ENCODE measurements around the gene TEX36.
"Not testable (repeated sequence)": the region's sequence is repeated elsewhere in the genome, so short reads cannot be mapped to it uniquely, and the experiment has no call there.

Gene TEX36, protein sequence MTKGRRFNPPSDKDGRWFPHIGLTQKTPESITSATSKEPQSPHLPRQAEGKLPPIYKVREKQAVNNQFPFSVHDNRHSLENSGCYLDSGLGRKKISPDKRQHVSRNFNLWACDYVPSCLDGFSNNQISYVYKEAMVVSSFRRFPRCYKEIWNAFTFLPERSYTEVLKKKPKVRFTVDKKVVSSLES

DNA sequence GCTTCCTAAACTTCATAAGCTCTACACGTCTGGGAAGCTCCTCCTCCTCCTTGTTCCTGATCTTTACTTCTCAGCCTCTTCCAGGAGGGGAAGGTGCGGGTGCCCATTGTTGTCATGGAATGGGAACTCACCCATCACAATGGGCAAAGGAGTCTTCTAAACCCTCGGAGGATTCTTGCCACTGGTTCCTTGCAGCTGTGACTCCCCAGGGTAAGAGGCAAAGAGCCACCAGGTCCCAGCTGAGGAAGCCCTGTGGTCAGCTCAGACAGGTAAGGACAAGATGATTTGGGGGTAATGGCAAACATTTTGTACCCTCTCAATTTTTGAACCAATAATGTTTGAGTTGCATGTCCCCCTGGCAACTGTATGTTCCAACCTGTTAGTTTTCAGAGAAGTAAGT is at the start of gene TEX36:
TSS of gene TEX36 (minus strand) at position 101 of the 400 bp plus-strand sequence. CDS start 174 bp downstream, outside the sequence.
- TF ChIP-seq, protein P1, sequence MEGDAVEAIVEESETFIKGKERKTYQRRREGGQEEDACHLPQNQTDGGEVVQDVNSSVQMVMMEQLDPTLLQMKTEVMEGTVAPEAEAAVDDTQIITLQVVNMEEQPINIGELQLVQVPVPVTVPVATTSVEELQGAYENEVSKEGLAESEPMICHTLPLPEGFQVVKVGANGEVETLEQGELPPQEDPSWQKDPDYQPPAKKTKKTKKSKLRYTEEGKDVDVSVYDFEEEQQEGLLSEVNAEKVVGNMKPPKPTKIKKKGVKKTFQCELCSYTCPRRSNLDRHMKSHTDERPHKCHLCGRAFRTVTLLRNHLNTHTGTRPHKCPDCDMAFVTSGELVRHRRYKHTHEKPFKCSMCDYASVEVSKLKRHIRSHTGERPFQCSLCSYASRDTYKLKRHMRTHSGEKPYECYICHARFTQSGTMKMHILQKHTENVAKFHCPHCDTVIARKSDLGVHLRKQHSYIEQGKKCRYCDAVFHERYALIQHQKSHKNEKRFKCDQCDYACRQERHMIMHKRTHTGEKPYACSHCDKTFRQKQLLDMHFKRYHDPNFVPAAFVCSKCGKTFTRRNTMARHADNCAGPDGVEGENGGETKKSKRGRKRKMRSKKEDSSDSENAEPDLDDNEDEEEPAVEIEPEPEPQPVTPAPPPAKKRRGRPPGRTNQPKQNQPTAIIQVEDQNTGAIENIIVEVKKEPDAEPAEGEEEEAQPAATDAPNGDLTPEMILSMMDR (IDR thresholded peaks at IDR 0.05; ENCODE audit: extremely low read depth, missing control alignments) = no peak
- no peak for DNase-seq (ENCODE audit: low spot score)

DNA sequence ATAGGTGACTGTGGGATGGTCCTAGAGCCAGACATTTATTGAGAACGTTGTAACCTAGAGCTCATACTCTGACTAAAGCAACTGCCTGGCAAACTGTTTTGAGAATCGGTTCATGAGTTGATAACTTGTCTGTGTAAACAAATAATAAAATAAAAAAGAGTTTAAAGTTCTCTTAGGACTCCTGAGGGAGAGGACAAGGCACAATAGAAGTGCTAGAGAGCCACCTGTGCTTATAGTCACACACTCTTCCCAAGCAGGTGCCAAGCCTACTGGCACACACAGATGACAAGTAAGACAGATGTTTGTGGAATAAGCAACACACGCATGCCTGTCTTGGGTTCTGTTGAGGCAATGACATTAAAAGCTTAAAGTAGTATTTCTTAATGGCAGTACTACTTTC is 44.5 kb upstream of the TEX36 start:
- no peak for DNase-seq (ENCODE audit: low spot score)
- TF ChIP-seq, protein P1 (IDR thresholded peaks at IDR 0.05; ENCODE audit: extremely low read depth, missing control alignments) = no peak

DNA sequence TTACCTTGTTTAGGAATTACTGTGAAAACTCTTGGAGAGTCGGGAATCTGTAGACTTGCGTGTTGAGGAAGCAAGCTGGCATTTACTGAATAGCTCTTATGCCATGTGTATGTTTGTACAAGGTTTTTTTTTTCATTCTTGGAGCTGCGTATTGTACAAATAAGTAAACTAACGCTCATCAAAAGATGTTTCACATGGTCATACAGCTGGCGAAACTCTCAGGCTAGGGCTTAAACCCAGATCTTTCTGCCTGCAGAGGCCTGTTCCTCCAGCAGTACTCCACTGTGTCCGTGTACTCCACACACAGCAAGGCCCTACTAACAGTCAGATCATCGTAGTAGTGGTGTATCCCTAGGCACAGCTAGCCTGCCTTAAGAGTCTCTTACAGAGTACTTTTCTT is 44.0 kb upstream of the TEX36 start:
- TF ChIP-seq, protein P1 (IDR thresholded peaks at IDR 0.05; ENCODE audit: extremely low read depth, missing control alignments) = no peak
- DNase-seq (ENCODE audit: low spot score) = no peak

DNA sequence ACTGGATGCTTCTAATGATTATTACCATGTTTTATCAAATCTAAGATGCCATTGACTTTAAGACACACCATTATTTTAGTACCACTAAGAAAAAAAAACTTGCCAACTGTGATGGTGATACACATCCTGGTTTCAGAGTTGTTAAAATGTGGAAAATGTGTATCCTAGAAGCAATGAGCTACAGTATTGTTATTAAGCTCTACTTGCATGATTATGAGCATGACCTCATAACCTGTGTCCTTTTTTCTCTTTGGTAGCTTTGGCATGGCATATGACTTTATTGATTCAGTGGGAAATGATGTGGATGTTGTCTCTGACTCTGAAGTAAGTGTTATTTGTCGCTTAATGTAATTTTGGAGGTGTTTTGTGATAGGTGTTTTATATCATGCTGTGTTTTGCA is 39.8 kb upstream of the TEX36 start:
- TF ChIP-seq, protein P1 (IDR thresholded peaks at IDR 0.05; ENCODE audit: extremely low read depth, missing control alignments) = no peak
- no peak for DNase-seq (ENCODE audit: low spot score)

DNA sequence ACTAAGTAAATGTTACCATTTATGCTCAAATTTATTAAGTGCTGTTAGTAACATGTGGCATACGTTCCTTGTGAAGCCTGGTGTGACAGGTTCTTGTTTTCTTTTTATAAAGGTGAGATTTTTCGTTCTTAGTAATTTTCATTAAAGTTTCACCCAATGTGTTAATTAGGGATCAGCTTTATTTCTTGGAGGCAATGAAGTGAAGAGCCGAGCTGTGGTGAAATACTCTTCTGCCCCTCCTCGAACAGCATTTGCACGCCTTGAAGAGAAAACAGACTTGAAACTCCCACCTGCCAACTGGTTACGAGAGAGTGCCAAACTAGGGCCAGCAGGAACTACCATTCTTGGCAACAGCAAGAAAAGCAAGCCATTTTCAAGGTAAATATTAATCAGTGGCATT is 38.1 kb upstream of the TEX36 start:
- TF ChIP-seq, protein P1 (IDR thresholded peaks at IDR 0.05; ENCODE audit: extremely low read depth, missing control alignments) = no peak

DNA sequence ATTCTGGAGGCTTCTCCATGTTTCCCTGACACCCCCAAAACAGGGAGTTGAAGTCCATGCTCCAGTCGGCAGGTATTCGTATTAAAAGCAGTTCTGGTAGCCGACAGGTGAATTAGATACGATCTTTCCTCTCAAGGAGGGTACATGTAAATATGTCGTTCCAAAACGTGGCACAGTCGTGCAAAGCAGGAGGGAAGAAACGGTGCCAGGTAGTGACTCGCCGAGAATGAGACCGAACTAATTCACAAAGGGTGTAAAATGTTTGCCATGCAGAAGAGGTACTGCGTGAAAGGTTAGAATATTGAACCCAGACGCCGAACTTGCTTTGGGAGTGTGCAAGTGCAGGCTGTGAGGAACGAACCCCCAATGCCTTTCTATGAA is 37.0 kb upstream of the TEX36 start:
- TF ChIP-seq, protein P1 (IDR thresholded peaks at IDR 0.05; ENCODE audit: extremely low read depth, missing control alignments) = no peak
- DNase-seq (ENCODE audit: low spot score) = no peak

More for the DNA sequence above, 38.1 kb upstream of the TEX36 start:
- DNase-seq (ENCODE audit: low spot score) = peak; percentile 25

DNA sequence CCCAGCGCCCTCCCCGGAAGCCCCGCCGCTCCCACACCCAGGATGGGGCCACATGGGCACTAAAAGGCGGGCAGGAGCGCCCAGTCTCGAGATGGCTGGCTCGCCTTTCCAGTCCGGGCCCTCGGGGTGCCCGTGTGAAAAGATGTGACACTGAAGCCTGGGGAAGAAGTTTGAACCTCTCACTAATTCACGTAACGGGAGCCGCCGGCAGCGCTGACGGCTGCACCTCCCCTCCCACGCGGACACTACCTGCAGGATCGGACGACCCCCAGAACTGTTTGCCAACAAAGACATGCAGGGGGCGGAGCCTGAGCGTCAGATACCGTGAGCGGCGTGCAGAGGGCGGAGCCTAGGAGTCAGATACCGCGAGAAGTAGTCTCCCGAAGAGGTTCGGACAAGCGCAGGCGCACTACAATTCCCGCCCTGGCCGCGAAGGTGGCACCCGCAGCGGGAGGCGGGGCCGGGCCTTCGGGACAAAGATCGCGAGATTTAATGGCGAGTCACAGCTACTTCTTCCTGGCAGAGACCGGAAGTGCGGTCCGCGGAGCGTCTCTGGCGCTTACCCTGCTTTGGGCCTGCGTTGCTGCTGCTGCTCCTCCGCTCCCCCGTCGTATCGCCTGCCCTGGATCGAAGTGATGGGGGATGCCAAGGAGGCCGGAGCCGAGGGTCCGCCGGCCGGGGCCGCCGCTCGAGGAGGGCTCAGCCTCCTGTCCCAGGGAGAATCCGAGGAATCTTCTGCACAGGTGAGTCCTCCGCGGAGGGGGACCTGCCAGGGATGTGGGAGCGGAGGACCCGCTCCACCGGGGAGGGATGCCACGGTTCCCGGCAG is 36.4 kb upstream of the TEX36 start, which contains the start of gene EDRF1:
TSS of gene EDRF1 (plus strand) at position 537 of the 829 bp plus-strand sequence. CDS start at position 636, 99 bp downstream.
- TF ChIP-seq, protein P1 (IDR thresholded peaks at IDR 0.05; ENCODE audit: extremely low read depth, missing control alignments) = no peak
- DNase-seq (ENCODE audit: low spot score) = peak; percentile 95

DNA sequence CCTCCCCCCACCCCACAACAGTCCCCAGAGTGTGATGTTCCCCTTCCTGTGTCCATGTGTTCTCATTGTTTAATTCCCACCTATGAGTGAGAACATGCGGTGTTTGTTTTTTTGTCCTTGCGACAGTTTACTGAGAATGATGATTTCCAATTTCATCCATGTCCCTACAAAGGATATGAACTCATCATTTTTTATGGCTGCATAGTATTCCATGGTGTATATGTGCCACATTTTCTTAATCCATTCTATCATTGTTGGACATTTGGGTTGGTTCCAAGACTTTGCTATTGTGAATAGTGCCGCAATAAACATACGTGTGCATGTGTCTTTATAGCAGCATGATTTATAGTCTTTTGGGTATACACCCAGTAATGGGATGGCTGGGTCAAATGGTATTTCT is 31.8 kb upstream of the TEX36 start:
- DNase-seq (ENCODE audit: low spot score) = not testable (repeated sequence)
